CD4-positive, alpha-beta T cell treated with Interleukin-4 for 1 hour (primary cell): ENCODE results near the gene ANKRD60.

Source experiments
- DNase-seq, 2 donors: peaks; one replicate each; pipeline ENCODE4 v3.0.0-alpha.2; 2020 to 2022

Gene ANKRD60, protein sequence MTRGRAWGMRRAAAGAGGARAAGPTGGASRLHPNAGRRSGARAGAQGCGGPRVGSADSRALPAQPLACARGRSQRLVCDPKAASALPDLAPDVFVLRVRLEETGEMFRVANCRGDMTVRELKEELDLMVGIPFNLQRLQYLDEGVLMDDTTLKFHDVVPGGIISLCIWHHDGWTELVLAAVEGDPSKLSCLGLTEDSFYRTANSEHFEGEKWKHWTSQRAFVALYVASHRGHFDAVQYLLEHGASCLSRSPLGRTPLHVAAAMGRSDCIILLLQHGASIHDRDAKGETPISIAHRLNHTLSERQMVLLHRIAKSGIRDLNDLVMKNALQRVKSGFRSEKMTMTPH

DNA sequence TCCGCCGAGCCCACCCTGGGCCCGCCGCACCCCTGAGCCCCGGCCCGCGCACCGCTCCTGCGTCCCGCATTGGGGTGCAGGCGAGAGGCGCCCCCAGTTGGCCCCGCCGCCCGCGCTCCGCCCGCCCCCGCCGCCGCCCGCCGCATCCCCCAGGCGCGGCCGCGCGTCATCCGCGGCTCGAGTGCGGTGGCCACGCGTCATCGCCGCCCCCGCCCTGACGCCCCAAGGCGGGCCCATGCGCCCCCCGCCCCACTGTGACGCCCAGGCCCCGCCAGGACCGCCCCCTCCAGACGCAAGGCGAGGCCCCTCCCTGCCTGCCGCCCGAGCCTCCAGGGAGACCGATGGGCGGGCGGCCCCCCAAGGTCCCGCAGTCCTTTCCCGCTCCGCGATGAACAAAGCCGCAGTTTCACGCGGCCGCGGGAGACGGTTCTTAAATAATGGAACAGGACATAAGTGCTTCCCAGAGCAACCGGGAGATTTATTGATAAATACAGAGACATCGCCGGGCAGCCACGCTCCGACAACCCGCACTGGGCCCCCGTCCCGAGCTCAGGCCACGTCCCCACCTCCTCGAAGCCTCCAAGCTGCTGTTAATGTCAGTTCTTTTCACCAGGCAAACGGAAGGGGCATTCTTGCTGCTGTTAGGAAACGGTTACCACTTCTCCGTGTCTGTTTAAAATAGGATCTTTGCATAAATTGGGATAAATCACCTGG lies at the start of gene ANKRD60:
ANKRD60 (minus strand) TSS at position 170 of the 714 bp plus-strand sequence; CDS start at position 170, 0 bp downstream.
- peak; percentile 25 to 53 for DNase-seq

DNA sequence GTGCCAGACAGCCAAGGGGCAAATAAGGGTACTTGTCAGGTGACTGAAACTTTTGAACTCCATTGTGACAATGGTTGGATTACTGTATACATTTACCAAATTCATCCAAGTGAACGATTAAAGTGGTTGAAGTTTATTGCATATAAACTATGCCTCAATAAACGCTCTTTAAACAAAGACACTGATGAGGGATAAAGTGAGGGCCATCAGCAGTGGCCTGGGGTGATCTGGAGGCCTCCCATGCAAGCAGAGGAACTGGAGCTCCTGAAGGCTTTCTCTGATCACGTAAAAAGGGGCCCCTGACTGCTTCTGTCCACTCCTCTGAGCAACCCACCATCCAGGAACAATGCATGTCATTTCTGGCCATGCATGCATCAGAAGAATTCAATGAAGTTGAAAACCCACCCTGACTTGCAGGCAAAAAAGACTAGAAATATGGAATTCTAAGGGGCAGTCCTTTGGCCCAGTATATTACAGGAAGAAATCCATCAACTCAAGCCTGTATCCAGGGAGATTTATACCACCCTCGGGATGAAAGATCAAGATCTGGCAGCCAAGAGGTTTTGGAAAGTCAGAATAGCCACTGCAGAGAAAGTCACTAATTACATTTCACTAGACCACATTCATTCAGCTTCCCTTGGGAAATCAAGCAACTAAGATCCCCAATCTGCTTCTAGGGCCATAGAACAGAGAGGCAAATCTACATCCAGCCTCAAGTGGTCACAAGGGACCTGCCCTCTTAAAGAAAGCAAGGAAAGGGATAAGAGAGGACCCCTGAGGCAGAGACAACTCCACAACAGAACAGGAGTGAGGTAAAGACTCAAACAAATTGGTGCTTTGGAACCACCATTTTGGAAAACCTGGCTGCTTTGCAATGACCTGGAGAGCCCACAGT lies 49.4 kb upstream of the ANKRD60 start:
- DNase-seq: no peak

DNA sequence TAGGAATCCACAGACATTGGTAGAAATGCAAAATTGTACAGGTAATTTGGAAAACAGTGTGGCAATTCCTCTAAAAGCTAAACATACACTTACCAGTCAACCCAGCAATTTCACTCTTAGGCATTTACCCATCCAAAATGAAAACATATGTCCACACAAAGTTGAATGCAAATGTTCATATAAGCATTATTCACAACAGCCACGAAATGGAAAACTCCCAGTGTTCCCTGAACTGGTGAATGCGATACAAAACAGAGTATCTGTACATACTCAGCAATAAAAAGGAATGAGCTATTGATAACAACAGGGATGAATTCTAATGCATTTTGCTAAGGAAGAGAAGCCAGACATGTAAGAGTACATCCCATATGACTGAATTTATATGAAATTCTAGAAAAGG lies 48.7 kb upstream of the ANKRD60 start:
- DNase-seq: no peak

- no peak for DNase-seq
Observed at GRCh38 chr20:58274384-58274783, 45.9 kb upstream of the ANKRD60 start.

GRCh38 chr20:58271606-58272351 lies 43.3 kb upstream of the ANKRD60 start:
- DNase-seq: no peak

DNA sequence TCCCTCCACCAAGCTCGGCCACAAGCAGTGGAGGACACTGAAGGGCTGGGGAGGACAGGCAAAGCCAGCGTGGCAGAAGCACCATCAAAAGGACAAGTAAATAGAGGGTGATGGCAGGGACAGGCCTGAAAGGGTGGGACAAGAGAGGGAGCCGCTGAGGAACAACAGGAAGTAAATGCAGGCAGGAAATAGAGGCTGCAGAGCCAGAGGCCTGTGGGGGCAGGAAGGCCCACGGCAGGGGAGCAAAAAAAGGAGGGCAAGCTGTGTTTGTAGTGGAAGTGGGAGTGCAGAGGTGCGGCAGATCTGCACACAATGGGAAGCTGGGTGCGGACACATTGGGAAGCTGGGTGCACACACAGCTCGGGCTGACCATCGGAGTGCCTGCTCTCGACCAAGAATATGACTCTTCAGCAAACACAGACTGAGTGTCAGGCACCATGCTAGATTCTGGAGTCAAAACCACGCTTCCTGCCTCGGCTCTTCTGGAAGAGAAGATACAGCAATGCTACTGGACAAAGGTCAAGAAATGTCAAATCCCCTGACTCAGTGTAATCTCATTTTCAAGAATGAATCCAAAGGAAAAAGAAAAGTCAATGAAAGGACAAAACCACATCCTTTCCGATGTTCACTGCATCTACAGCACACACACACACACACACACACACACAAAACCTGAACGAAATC lies 40.6 kb upstream of the ANKRD60 start:
- no peak for DNase-seq

DNA sequence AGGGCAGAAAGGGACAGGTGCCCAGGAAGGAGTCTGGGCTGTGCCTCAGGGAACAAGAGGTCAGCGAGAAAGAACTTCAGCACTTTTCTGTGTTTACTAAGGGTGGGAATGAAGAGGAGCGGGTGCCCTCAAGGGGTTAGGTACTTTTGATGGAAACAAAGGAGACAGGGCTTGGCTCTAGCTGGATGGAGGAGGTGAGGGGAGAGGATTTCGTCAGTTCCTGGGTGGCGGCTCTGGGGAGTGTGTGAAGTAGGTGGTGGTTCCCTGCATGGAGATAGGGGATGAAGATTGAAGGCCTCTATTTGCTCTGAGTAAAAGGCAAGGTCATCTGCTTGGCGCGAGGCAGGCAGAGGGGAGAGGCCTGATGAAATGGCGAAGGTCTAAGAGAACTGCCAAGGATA lies 40.0 kb upstream of the ANKRD60 start:
- no peak for DNase-seq

GRCh38 chr20:58267389-58268215 lies 39.1 kb upstream of the ANKRD60 start:
- no peak for DNase-seq

DNA sequence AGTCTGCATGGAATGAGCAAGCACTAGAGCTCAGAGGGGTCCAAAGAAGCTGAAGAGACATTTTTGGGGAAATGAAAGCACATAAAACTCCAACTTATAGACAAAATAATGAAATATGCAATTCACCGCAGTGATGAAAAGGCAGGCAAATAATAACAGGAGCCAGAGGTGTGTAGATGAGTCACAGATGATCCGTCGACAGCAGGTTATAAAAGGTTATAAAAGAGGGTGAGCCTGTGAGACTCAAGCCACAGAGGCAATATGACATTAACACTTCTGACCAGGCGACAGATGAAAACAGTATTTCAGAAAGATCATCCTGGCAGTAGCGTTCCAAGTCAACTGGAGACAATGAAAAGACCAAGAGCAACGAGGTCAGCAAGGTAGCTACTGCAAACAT lies 35.8 kb upstream of the ANKRD60 start:
- DNase-seq: no peak

GRCh38 chr20:58261660-58262059 lies 33.2 kb upstream of the ANKRD60 start:
- no peak for DNase-seq

DNA sequence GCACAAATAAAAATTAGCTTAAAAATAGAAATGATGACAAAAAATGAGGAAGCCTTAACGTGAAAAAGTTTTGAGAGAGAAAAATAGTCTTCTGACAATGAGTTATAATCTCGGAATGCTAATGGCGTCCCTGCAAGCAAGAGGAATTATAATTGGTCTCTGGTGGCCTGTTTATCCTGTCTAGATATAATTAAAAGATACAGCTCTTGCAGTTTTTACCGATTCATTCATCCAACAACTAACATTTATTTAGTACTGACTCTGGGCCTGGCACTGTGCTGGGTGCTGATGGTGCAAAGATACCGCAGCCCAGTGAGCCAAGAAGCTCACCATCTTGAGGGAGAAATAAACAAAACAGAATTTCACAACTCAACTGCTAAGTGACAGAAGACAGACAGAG lies 31.6 kb upstream of the ANKRD60 start:
- DNase-seq: no peak

DNA sequence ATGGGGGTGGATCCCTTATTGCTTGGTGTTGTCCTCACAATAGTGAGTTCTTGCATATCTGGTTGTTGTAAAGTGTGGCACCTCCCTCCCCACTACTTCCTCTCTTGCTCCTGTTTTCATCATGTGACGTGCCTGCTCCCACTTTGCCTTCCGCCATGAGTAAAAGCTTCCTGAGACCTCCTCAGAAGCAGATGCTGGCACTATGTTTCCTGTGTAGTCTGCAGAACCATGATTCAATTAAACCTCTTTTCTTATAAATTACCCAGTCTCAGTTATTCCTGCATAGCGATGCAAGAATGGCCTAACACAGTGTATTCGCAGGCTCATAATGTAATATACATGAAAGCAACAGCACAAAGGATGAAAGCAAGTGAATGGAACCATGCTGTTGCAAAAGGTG lies 28.4 kb upstream of the ANKRD60 start:
- peak in 1 of 2 donors; percentile 15 for DNase-seq

- DNase-seq: no peak
Observed at GRCh38 chr20:58256307-58256706, 27.9 kb upstream of the ANKRD60 start.

DNA sequence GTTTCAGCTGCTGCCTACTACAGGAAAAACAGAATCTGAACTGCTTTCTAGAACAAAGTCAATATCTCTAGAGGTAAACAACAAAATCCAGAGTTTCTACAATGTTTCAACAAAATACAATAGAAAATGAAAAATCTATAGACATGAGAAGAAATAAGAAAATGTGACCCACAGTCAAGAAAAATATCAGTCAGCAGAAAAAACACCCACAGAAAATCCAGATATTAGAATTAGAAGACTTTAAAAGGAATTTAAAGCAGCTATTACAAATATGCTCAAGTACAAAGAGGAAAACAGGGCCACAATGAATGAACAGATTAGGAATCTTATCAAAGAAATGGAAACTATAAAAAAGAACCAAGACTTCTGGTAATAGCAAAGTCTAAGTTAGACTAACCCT lies 26.4 kb upstream of the ANKRD60 start:
- no peak for DNase-seq

- no peak for DNase-seq
Observed at GRCh38 chr20:58251979-58252591, 23.6 kb upstream of the ANKRD60 start.

DNA sequence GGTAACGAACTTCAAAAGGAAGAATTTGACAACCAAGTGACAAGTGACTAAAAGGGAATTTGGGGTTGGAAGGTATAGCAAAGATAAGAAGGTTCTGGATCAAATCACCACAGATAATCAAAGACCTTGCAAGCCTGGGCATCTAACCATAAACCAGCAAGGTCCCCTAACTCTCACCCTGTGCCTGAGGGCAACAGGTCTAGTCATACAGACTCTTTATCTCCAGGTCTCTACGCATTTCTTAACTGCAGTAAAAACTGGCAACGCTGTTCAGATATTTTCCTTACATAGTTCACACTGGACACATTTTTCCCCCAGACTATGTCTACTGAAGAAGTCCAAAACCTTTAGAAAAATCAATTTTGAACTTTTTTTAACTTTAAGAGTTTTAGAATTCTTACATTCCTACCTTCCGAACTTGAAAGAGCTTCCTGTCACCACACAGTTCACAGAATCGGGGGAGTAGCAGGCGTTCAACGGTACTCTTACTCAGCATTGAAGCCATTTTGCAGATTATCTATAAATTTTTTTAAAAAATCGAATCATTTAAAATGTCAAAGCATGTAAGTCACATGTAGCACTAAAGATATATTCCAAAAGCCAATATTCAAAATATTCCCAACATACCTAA lies 23.0 kb upstream of the ANKRD60 start:
- DNase-seq: no peak

GRCh38 chr20:58246346-58246745 lies 17.9 kb upstream of the ANKRD60 start:
- no peak for DNase-seq

- DNase-seq: no peak
Observed at GRCh38 chr20:58245931-58246330, 17.5 kb upstream of the ANKRD60 start.

GRCh38 chr20:58245181-58245891 lies 16.9 kb upstream of the ANKRD60 start:
- no peak for DNase-seq
